ENCODE data around the gene MYH10.

DNA sequence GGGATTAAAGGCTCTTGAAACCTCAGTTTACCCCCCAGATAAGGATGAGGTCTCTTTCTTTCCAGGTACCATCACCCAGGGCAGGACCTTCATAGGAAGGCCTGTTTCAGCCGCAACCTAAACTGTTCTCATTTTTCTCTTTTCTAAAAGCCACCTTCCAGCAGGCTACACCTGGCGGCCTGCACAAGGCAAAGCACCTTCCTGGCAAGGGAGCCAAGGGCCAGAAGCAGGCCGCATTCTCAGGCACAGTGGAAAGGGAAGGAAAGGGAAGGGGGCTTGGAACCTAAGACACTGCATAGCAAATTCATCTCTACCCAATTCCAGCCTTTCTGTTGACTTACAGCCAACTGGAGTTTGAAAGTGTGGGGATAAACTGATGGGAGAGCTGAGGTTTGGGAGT, 203.7 kb downstream of the MYH10 start:
- TF ChIP-seq, protein P1, sequence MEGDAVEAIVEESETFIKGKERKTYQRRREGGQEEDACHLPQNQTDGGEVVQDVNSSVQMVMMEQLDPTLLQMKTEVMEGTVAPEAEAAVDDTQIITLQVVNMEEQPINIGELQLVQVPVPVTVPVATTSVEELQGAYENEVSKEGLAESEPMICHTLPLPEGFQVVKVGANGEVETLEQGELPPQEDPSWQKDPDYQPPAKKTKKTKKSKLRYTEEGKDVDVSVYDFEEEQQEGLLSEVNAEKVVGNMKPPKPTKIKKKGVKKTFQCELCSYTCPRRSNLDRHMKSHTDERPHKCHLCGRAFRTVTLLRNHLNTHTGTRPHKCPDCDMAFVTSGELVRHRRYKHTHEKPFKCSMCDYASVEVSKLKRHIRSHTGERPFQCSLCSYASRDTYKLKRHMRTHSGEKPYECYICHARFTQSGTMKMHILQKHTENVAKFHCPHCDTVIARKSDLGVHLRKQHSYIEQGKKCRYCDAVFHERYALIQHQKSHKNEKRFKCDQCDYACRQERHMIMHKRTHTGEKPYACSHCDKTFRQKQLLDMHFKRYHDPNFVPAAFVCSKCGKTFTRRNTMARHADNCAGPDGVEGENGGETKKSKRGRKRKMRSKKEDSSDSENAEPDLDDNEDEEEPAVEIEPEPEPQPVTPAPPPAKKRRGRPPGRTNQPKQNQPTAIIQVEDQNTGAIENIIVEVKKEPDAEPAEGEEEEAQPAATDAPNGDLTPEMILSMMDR (IDR thresholded peaks at IDR 0.05; ENCODE audit: poor library complexity): no peak
- TF ChIP-seq EZH2 (IDR thresholded peaks at IDR 0.05; ENCODE audit: borderline replicate concordance): no peak
